Panc1 (cell line): ENCODE measurements around the gene GTSF1L. TPM values are rescaled to one million over a fixed set of nuclear protein-coding genes. Genes with fewer than 3 reads are reported as not detected.

Experiments used
- ATAC-seq: fragments of 200-7000 bp; cut with Tn5 transposase; 2 replicates; pipeline ENCODE4 v1.9.1; 2020; ENCODE audit warnings: mild to moderate bottlenecking, moderate library complexity
- BruUV-seq: library from RNA; stranded (reverse); fragments of 400-500 nt; replicated peaks from 2 replicates; lab custom pipeline; 2021; lab: Mats Ljungman, UMichigan
- CTCF ChIA-PET: fragments of 300-600 bp; sonication (Branson Sonifier 250); formaldehyde crosslinking; loops from one replicate; lab custom pipeline; 2022; ENCODE audit warnings: antibody characterized with exemption; lab: Charles Lee
- POLR2A ChIA-PET: fragments of 300-600 bp; sonication (Branson Sonifier 250); formaldehyde crosslinking; loops from one replicate; lab custom pipeline; 2022; ENCODE audit warnings: antibody characterized with exemption; lab: Charles Lee
- DNase-seq: peaks from one replicate; pipeline ENCODE4 v3.0.0-alpha.2; 2010; ENCODE audit warnings: low read depth, low spot score
- H3K27ac ChIP-seq: 2 replicates; pipeline ENCODE4 v1.5.1; 2011; ENCODE audit warnings: mild to moderate bottlenecking, low read length, inconsistent platforms
- H3K27me3 ChIP-seq: fragments of 200-500 bp; sonication (Bioruptor generic); 2 replicates; pipeline ENCODE4 v1.6.0; 2014; ENCODE audit warnings: low read length, inconsistent platforms; ENCODE audit not compliant: control insufficient read depth, insufficient read depth
- H3K36me3 ChIP-seq: fragments of 200-500 bp; sonication (Bioruptor generic); 2 replicates; pipeline ENCODE4 v1.5.1; 2014; ENCODE audit warnings: inconsistent platforms, mild to moderate bottlenecking, low read length, moderate library complexity; ENCODE audit not compliant: control insufficient read depth, insufficient read depth
- H3K4me1 ChIP-seq: 2 replicates; pipeline ENCODE4 v1.5.1; 2011; ENCODE audit warnings: inconsistent platforms, mild to moderate bottlenecking, low read length, moderate library complexity; ENCODE audit not compliant: control insufficient read depth, insufficient read depth
- H3K4me3 ChIP-seq, 2 experiments: 2 replicates each; pipeline ENCODE4 v1.5.1; 2011 to 2012; ENCODE audit warnings: low read depth in 2 of 2, low read length in 2 of 2, mild to moderate bottlenecking in 2 of 2, inconsistent platforms in 1 of 2, moderate library complexity in 1 of 2
- H3K9me3 ChIP-seq: fragments of 200-500 bp; sonication (Bioruptor generic); 2 replicates; pipeline ENCODE4 v1.5.1; 2014; ENCODE audit warnings: low read depth, mild to moderate bottlenecking, inconsistent platforms, low read length, moderate library complexity; ENCODE audit not compliant: control insufficient read depth, insufficient read depth
- POLR2AphosphoS5 ChIP-seq: IDR thresholded peaks from 2 replicates; pipeline ENCODE4 v1.6.1; 2012; ENCODE audit warnings: mild to moderate bottlenecking, low read depth, low read length, moderate library complexity
- REST ChIP-seq, 2 experiments: IDR thresholded peaks; 2 replicates each; pipeline ENCODE4 v1.6.1; 2011 to 2012; ENCODE audit warnings: low read depth in 2 of 2, control low read depth in 1 of 2, low read length in 1 of 2, mild to moderate bottlenecking in 1 of 2, moderate library complexity in 1 of 2; ENCODE audit not compliant: insufficient read depth in 1 of 2
- SIN3A ChIP-seq: IDR thresholded peaks from 2 replicates; pipeline ENCODE4 v1.6.1; 2012; ENCODE audit warnings: low read depth, mild to moderate bottlenecking, low read length, moderate library complexity, borderline replicate concordance; ENCODE audit not compliant: insufficient read depth
- TCF7L2 ChIP-seq: IDR thresholded peaks from 2 replicates; pipeline ENCODE4 v1.6.1; 2011; ENCODE audit warnings: mild to moderate bottlenecking, low read depth, low read length, inconsistent platforms
- in situ Hi-C: cut with HindIII; loops from 2 replicates; pipeline ENCODE4 v1.10.0; 2016; ENCODE audit warnings: low sequenced_read_pairs, low pct_unique_long_range_greater_than_20kb
- intact Hi-C: fragments of 100-400 bp; cut with micrococcal nuclease; formaldehyde crosslinking; loops from one replicate; pipeline ENCODE4 v1.10.0; 2022; ENCODE audit not compliant: unreplicated experiment
- total RNA-seq: library from RNA; stranded (reverse); gene quantifications from one replicate; pipeline ENCODE4 v1.2.1, GENCODE V29; 2021; ENCODE audit not compliant: unreplicated experiment
- TF ChIP-seq, protein P1 (sequence below): fragments of 450-650 bp; IDR thresholded peaks from 2 replicates; pipeline ENCODE4 v1.5.1; 2017; ENCODE audit warnings: mild to moderate bottlenecking

The GTSF1L gene
- total RNA-seq, 1 experiment from 2014 or later: not detected

GRCh38 chr20:43680981-43681380, 45.8 kb downstream of the GTSF1L start:
- ChIA-PET POLR2A (no interaction called here), CTCF (interaction anchor here (0.5 to 1.1 kb wide), 2 partner anchors 89 to 143 kb away, joined by 4 read pairs; no protein-coding TSS in a partner anchor)
- intact Hi-C loops: no loop called here
- H3K9me3 ChIP-seq: no peaks in the 10 kb centered on the region
- TF ChIP-seq REST (IDR thresholded peaks at IDR 0.05; ENCODE audit: insufficient read depth in 1 of 2, low read depth in 2 of 2, low read length in 1 of 2) (no peak), POLR2AphosphoS5 (no peak)
- TF ChIP-seq, protein P1, sequence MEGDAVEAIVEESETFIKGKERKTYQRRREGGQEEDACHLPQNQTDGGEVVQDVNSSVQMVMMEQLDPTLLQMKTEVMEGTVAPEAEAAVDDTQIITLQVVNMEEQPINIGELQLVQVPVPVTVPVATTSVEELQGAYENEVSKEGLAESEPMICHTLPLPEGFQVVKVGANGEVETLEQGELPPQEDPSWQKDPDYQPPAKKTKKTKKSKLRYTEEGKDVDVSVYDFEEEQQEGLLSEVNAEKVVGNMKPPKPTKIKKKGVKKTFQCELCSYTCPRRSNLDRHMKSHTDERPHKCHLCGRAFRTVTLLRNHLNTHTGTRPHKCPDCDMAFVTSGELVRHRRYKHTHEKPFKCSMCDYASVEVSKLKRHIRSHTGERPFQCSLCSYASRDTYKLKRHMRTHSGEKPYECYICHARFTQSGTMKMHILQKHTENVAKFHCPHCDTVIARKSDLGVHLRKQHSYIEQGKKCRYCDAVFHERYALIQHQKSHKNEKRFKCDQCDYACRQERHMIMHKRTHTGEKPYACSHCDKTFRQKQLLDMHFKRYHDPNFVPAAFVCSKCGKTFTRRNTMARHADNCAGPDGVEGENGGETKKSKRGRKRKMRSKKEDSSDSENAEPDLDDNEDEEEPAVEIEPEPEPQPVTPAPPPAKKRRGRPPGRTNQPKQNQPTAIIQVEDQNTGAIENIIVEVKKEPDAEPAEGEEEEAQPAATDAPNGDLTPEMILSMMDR: no peak
- no peaks in the 10 kb centered on the region for H3K4me1 ChIP-seq
- in situ Hi-C loops: no loop called here
- H3K36me3 ChIP-seq: no peaks in the 10 kb centered on the region
- BruUV-seq: no TSS peak
- no peak for DNase-seq
- H3K27me3 ChIP-seq: no peaks in the 10 kb centered on the region
- ATAC-seq: no peak
- H3K4me3 ChIP-seq: no peak overlapping the region
- no peak overlapping the region for H3K27ac ChIP-seq

GRCh38 chr20:43676368-43676767, 50.4 kb downstream of the GTSF1L start:
- intact Hi-C loops: no loop called here
- Histone ChIP-seq H3K9me3 (no peaks in the 10 kb centered on the region), H3K36me3 (no peaks in the 10 kb centered on the region), H3K27me3 (no peaks in the 10 kb centered on the region), H3K4me3 (no peak overlapping the region), H3K4me1 (no peaks in the 10 kb centered on the region), H3K27ac (no peak overlapping the region)
- no TSS peak for BruUV-seq
- CTCF ChIA-PET: no interaction called here
- DNase-seq (no peak), ATAC-seq (no peak)
- in situ Hi-C loops: no loop called here
- POLR2A ChIA-PET: no interaction called here
- TF ChIP-seq TCF7L2 (no peak), SIN3A (no peak), REST (IDR thresholded peaks at IDR 0.05; ENCODE audit: insufficient read depth in 1 of 2, low read depth in 2 of 2, low read length in 1 of 2) (no peak), POLR2AphosphoS5 (no peak)
- TF ChIP-seq, protein P1: no peak

Other genes with a start within 250 kb of the GTSF1L start
- gene L3MBTL1, start 219.3 kb downstream of the GTSF1L start, total RNA-seq: 24.9 TPM
- gene SGK2, start 168.0 kb downstream of the GTSF1L start, total RNA-seq: 0.90 TPM
- 29.2 TPM for gene IFT52, start 136.1 kb downstream of the GTSF1L start, total RNA-seq
- gene MYBL2, start 59.9 kb downstream of the GTSF1L start, total RNA-seq: 138 TPM
- 85.4 TPM for gene TOX2, start 187.8 kb upstream of the GTSF1L start, total RNA-seq